ES-I3 (cell line): ENCODE data around the gene MCOLN2.

ENCODE experiments used
- H3K36me3 ChIP-seq: 2 replicates; pipeline ENCODE4 v1.6.1; 2013; ENCODE audit warnings: mild to moderate bottlenecking, low read length, control low read depth, moderate library complexity; ENCODE audit not compliant: insufficient read depth
- H3K4me1 ChIP-seq: 2 replicates; pipeline ENCODE4 v1.6.1; 2013; ENCODE audit warnings: mild to moderate bottlenecking, control low read depth, low read length; ENCODE audit not compliant: insufficient read depth
- H3K9ac ChIP-seq: 2 replicates; pipeline ENCODE4 v1.6.1; 2013; ENCODE audit warnings: low read depth, mild to moderate bottlenecking, low read length, moderate library complexity
- H3K9me3 ChIP-seq: 2 replicates; pipeline ENCODE4 v1.6.1; 2013; ENCODE audit warnings: mild to moderate bottlenecking, low read length, moderate library complexity; ENCODE audit not compliant: control insufficient read depth, insufficient read depth

The MCOLN2 gene

DNA sequence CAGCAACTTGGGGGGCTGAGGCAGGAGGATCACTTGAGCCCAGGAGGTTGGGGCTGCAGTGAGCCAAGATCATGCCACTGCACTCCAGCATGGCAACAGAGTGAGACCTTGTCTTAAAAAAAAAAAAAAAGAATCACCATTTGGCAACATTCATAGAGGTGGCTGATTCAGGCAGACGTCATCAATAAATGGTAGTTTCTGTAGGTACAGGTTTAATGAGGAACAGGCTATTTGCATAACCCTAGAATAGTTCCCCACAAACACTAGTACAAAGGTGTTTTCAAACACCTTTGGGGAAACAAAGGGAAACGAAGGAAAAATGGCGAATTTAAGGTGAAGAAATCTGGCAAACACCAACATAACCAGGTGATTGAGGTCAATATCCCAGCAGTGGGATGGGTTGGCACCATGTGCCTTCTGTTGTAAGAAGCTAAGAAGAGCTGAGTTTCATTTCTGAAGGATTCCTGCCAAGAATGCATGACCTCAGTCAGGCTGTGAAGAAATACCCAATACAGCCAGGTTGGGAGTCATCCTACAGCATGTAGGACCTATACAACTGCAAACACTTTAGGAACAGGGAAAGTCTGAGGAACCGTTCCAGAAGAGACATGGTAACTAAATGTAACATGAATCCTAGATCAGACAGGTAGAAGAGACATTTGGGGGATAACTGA lies 109.5 kb downstream of the MCOLN2 start:
- Histone ChIP-seq H3K9ac (no peak overlapping the region), H3K9me3 (no peaks in the 10 kb centered on the region), H3K36me3 (no peaks in the 10 kb centered on the region), H3K4me1 (no peaks in the 10 kb centered on the region)

DNA sequence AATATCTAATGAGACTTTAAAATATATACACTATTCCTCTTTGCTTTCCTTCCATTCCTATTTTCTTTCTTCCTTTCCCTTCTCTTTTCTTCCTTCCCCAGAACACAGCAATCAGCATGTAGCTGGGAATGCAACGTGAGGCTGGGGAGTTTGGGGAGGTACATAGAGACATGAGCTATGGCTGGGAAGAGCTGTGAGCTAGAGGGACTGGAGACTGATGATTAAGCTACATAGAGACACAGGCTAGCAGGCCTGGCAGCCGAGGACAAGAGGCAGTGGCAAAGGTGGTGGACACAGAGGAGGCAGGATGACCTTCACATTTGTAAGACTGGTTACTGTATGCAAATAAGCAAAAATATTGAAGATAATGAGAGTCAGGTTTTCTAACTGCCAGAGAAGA lies 111.4 kb downstream of the MCOLN2 start:
- Histone ChIP-seq H3K9me3 (0 out of 2 replicates have a peak, but pooled peaks cover 4% of the 10 kb centered on the region), H3K9ac (no peak overlapping the region), H3K36me3 (no peaks in the 10 kb centered on the region), H3K4me1 (no peaks in the 10 kb centered on the region)

DNA sequence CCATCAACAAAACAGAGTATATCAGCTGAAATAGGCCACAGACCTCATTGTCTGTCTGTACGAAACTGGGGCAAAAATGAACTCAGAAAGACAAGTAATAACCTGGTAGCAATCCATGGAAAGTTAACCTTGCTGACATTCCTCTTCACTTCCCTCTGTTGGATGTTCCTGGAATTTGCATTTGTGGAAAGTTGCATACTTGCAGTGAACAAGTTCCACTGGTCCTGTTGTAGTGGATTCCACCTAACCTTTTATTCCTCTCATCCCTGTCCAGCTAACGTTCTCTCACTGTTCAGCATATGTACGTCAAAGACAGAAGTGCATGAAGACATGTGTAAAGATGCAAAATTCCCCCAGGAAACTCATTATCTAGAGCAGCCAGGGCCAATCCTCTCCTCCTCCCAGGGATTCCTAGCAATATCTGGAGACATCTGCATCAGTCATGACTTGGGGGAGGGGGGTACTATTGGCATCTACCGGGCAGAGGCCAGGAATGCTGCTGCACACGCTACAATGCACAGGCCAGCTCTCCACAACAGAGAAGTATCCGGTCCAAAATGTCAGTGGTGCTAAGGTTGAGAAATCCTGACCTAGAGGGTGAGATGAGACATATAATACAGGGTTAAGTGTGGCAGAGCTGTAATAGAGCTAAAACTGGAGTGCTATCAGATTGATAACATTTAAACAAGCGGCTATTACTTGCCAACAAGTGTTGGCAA lies 112.1 kb downstream of the MCOLN2 start:
- no peaks in the 10 kb centered on the region for H3K4me1 ChIP-seq
- H3K9me3 ChIP-seq, result 0 out of 2 replicates have a peak, but pooled peaks cover 4% of the 10 kb centered on the region
- H3K36me3 ChIP-seq, result no peaks in the 10 kb centered on the region
- no peak overlapping the region for H3K9ac ChIP-seq

DNA sequence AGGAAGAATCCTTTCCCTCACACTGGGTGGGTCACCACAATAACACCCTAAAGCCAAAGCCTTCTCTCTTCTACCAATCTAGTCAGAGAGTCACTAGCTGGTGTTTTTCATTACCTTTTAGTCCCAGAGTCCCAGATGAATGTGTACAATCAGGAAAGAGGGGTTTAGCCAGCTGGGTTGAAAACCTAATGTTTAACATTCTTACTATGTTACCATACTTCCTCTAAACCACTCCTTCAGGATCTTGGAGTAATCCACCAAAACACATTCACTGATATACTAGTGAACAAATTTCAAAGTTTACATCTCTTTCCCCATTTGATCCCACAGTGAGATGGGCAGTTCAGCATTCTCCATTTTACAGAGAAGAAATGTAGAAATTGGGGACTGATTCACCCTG lies 113.6 kb downstream of the MCOLN2 start:
- Histone ChIP-seq H3K9ac (no peak overlapping the region), H3K9me3 (0 out of 2 replicates have a peak, but pooled peaks cover 4% of the 10 kb centered on the region), H3K4me1 (no peaks in the 10 kb centered on the region), H3K36me3 (no peaks in the 10 kb centered on the region)

DNA sequence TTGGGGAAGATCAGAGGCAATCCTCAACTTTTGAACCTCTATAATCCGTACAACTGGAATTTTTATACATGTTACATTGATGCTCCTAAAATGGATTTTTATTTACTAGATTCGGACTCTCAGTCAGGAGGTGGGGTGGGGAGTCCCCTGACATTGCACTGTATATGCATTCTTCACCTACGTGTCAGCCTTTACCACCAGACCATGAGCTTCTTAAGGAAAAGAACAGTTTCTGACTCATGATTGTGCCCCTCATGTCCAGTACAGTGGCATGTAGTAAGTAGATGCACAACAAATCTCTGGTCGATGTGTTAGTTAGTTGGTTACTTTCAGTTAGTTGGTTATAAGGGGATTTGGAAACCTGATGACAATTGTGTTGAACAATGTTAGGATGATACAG lies 119.3 kb downstream of the MCOLN2 start:
- Histone ChIP-seq H3K9me3 (0 out of 2 replicates have a peak, but pooled peaks cover 4% of the 10 kb centered on the region), H3K4me1 (no peaks in the 10 kb centered on the region), H3K36me3 (no peaks in the 10 kb centered on the region), H3K9ac (no peak overlapping the region)

DNA sequence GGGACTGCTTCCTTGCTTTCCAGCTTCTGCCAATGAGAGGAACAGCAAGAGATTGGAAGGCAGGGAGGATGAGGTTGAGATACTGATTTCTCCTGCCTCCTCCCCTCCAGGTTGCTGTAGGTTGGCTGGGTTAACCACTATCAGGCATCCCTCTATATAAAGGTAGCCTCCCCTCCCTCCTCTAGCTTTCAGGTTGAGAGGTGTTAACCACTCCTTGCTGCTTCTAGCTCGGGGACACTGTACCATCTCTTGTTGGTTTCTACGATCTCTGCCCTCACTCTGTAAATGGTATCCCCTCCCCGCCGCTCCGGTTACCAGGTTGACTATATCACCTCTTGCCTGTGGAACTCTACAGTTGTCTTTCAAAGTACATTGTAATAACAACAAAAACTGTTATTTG lies 120.6 kb downstream of the MCOLN2 start:
- no peaks in the 10 kb centered on the region for H3K36me3 ChIP-seq
- H3K9ac ChIP-seq, result no peak overlapping the region
- H3K4me1 ChIP-seq, result no peaks in the 10 kb centered on the region
- no peaks in the 10 kb centered on the region for H3K9me3 ChIP-seq
